ENCODE data around the gene HOXC10. TPM values are rescaled to one million over a fixed set of nuclear protein-coding genes. Genes with fewer than 3 reads are reported as not detected.

Gene HOXC10
- total RNA-seq (2014; rRNA removed; shearing (Covaris generic)), result 1.7 TPM in 1 of 2 replicates, not detected in the other

DNA sequence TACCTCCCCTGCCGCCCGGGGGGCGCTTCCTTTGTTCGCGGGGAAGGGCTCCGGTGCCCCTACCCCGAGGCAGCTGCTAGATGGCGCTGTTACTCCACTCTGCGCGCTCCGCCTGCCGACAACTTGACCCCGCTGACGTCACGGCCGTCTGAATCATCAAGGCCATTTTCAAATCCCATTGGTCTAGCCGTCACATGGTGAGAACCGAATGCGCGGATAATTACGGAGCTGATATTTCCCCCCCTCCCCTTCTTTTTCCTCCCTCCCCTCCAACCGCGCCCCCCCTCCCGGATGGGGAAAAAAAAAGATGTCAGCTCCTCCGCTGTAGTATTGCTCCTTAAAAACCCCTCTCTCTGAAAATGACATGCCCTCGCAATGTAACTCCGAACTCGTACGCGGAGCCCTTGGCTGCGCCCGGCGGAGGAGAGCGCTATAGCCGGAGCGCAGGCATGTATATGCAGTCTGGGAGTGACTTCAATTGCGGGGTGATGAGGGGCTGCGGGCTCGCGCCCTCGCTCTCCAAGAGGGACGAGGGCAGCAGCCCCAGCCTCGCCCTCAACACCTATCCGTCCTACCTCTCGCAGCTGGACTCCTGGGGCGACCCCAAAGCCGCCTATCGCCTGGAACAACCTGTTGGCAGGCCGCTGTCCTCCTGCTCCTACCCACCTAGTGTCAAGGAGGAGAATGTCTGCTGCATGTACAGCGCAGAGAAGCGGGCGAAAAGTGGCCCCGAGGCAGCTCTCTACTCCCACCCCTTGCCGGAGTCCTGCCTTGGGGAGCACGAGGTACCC lies at the start of gene HOXC10:
TSS of gene HOXC10 (plus strand) at position 246 of the 791 bp plus-strand sequence. CDS start at position 360, 114 bp downstream.
- DNase-seq (ENCODE audit: low spot score), result peak; percentile 61

DNA sequence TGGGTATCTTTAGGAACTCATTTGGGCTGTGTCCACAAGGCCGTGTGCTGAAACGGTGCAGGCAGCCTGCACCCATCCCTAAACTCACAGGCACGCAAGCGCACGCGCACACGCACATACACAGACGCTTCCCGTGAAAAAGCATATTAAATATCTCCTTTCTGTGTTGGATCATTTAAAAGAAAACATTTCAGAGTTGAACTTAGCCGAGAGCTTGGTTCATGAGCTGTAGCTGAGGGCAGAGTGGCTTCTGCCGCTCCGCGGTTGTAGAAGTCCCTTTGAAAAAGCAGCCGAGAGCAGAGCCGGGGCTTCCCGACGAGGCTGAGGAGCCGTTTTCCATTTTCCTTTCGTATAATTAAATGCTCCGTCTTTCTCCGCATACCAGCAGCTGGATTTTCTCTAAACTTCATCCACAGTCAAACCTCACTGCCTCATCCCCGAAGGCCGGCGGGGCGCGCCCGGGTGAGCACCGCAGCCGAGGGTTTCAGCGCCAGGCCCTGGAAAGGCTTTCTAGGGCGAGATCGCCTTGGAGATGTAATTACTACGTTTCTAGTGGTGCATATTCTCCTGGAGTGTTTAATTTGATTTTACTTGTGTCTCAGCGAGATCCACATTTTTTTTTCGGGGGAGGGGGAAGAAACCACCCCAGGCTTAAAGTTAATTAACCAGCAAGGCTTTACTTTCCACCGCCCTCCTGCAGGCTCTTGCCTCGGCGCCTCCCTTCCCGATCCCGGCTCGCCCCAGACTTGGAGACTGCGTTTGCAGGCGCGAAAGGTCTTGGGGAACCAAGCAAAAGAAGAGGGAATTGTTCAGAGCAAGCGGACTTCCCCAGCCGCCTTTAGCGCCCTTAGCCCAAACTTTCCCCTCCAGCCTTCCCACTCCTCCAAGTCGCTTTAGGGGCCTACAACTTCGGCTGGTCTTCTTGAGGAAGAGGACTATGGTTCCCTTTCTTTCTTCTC lies 49.3 kb upstream of the HOXC10 start:
- DNase-seq (ENCODE audit: low spot score), result no peak

DNA sequence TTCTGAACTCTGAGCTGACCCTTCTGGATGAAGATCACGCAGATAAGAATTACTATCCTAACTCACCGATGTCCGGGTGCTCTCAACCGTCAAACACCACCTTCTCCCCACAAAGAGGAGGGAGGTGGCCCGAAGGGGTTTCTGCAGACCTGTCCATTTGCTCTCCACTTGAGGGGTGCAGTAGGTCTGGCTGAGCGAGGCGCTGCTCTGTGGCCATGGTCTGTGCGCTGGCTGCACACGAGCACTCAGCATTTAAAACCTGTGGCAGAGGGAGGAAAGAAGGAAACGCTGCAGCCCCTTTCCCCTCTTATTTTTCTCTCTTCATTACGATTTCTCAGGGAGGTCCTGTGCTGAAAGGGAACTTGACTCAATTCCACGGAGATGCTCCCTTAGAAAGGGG lies 47.8 kb upstream of the HOXC10 start:
- DNase-seq (ENCODE audit: low spot score), result no peak

DNA sequence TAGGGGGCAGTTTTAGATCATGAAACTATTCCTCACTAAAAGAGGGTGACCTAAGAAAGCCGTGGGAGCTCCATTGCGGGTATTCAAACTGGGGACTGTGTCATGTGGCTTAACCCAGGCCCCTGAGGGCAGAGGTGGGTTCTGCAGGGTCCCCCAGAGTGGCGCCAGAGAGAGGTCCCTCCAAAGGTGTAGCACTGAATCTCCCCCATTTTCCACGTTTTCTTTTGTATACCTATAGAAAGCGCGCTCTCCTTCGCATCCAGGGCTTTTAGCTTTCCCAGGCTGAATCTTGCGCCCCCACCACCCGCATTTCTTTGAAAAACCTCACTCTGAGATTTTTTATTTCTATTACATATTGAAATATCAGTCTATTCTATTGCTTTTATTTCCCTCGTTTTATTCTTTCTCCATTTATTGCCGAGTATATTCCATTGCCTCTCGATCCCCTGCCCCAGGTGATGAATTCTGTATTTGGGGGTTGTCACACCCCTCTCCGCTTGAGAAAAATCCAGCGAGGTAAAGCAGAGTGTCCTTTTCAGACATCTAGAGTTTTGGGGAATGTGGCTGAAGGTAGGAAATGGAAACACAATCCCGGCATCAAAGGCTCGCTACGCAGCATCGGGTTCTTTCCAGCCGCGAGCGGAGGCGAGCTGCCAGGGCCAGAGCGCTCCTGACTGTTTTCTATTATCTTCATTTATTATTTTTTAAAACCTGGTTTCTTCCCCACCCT lies 47.2 kb upstream of the HOXC10 start:
- no peak for DNase-seq (ENCODE audit: low spot score)

DNA sequence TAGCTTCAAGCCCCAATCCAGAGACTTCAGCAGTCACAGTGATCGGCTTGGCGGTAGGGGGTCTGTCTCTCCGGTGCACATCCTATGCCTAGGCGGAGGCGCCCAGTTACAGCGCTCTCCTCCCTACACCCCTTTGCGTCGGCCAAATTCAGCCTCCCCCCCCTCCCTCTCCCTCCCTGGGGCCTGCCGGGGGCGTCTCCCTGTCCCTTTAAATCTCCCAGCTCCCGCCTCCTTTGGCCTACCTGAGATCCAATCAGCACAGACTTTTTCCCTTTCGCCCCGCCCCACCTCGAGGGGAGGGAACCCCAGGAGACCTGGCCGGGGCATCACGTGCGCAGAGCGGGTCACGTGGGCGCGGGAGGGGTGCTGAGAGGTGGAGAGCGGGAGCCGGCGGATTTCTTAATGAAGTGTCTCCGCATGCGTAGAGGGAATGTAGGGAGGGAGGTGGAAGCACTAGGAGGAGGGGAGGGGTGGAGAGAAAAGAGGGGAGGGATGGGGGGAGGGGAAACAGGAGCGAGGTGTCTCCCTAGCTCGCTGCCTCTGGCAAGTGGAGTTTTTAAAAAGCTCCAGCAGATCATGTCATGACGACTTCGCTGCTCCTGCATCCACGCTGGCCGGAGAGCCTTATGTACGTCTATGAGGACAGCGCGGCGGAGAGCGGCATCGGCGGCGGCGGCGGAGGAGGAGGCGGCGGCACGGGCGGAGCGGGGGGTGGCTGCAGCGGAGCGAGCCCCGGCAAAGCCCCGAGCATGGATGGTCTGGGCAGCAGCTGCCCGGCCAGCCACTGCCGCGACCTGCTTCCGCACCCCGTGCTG lies 46.4 kb upstream of the HOXC10 start, which contains the start of gene HOXC13:
TSS of gene HOXC13 (plus strand) at position 506 of the 815 bp plus-strand sequence. CDS start at position 582, 76 bp downstream.
- peak; percentile 87 for DNase-seq (ENCODE audit: low spot score)

DNA sequence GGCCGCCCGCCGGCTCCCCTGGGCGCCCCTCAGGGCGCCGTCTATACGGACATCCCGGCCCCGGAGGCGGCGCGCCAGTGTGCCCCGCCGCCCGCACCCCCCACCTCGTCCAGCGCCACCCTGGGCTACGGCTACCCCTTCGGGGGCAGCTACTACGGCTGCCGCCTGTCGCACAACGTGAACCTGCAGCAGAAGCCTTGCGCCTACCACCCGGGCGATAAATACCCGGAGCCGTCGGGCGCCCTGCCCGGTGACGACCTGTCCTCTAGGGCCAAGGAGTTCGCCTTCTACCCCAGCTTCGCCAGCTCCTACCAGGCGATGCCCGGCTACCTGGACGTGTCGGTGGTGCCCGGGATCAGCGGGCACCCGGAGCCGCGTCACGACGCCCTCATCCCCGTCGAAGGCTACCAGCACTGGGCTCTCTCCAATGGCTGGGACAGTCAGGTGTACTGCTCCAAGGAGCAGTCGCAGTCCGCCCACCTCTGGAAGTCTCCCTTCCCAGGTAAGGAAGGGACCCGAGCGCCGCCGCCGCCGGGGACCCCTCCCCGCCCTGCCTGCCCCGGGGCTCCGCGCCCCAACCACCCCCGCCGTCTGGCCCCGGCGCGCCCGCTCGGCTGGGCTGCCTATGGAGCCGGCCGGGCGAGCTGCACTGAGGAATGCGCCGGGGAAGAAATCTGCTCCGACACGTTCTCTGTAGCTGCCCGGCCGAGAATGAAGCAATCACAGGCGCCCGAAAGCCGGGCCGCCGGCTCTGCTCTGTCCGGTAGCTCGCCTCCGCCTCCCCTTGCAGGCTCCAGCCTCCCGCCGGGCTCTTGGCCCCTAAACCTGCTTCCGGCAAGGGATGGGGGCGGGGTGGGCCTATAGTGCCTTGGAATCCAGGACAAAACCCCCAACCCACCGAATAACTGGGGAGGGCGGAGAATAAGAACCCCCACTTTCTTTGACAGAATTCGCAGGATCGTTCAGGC lies 45.5 kb upstream of the HOXC10 start:
- DNase-seq (ENCODE audit: low spot score), result no peak

DNA sequence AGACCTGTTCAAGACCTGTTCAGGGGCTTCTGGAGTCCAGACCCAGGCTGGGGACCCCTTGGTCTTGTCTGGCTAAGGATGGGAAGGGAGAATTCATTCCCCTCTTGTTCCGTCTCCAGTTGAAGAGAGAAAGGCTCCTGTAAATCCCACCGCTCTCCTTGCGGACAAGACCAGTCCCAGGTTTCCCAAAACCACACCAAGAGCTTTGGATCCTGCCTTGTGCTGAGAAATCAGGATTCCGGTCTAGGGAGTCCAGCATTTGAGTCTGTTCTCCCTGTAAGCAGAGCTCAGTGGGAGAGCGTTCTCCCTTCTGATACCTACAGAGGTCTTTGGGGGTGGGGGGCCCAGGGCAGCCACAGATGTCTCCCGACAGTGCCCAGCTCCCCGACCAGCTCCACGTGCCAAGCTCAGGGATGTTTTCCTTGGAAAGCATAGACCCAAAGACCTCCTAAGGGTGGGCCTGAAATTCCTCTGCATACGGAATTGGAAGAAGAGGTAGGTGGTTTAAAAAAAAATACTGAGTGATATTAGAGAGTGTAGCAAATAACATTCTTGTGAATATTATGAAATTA lies 44.4 kb upstream of the HOXC10 start:
- no peak for DNase-seq (ENCODE audit: low spot score)

DNA sequence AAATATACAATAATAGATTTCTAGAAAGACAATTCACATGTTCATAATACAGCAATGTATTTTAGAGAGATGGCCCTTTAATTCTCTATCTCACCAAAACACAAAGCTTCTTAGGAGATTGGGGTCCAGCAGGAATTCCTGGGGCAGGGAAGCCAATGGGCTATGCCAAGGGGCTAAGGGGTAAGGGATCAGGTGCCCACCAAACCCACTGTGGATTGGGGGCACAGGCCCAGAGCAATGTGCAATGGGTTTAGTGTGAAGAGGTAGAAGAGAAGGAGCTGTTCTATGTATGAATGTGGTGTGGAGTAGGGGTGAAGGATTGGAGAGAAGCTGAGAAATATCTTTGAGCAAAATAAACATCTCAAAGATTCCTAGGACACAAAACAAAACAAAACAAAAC lies 43.8 kb upstream of the HOXC10 start:
- no peak for DNase-seq (ENCODE audit: low spot score)

DNA sequence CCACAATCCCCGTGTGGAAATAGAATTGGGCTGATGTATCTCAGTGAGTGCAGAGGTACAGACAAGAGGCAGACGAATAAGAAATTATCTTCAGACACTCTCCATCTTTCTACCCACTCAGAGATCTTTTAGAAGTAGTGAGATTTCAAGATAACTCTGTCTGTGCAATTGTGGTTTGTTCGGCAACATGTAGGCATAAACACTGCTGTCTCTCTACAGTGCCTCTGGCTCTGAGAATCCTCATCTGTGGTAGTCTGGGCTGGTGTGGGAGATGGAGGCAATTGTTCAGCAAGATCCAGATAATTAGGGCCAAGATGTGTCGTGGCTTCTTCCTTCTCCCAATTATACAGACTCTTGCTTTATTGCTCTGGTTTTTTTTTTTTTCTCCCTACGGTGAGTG lies 43.2 kb upstream of the HOXC10 start:
- no peak for DNase-seq (ENCODE audit: low spot score)

DNA sequence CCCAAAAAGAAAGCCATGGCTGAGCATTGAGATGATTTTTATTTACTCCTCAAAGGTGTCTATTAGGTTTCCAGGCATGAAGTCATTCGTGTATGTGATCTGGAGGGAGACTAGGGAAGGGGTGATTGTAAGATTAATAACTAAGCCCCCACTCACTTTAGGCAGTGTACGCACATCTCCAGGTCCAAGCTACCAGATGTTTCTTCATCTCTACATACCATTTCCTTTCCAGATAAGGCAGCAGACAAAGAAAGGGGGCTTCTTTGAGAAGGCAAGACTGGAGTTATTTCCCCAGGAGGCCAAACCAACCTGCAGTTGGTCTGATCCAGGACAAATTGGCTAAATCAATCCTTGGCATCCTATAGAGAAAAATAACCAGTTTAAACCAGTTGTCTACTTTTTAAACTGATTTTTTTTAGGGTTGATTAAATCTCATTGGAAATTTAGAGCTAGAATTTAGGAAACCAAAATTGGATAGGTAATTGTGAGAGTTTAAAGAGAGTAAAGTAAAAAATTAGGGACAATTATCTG lies 42.4 kb upstream of the HOXC10 start:
- DNase-seq (ENCODE audit: low spot score), result no peak

DNA sequence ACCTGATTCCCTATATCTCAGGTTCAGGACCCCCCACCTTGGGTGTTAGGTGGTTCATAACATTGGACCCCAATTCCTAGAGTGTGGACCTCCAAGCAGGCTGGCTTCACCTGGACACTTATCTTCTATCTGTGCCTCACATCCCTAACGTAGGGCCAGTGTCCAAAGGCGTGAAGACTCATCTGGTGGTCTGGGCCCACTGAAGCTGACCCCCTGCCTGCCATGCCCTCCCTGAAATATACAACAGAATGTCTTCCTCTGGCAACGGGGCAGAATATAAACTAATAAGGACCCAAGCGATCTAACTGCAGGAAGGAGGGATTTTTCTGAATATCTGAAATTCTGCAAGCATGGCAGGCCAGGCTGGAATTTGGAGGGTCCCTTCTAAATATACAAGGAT lies 40.7 kb upstream of the HOXC10 start:
- DNase-seq (ENCODE audit: low spot score), result no peak

DNA sequence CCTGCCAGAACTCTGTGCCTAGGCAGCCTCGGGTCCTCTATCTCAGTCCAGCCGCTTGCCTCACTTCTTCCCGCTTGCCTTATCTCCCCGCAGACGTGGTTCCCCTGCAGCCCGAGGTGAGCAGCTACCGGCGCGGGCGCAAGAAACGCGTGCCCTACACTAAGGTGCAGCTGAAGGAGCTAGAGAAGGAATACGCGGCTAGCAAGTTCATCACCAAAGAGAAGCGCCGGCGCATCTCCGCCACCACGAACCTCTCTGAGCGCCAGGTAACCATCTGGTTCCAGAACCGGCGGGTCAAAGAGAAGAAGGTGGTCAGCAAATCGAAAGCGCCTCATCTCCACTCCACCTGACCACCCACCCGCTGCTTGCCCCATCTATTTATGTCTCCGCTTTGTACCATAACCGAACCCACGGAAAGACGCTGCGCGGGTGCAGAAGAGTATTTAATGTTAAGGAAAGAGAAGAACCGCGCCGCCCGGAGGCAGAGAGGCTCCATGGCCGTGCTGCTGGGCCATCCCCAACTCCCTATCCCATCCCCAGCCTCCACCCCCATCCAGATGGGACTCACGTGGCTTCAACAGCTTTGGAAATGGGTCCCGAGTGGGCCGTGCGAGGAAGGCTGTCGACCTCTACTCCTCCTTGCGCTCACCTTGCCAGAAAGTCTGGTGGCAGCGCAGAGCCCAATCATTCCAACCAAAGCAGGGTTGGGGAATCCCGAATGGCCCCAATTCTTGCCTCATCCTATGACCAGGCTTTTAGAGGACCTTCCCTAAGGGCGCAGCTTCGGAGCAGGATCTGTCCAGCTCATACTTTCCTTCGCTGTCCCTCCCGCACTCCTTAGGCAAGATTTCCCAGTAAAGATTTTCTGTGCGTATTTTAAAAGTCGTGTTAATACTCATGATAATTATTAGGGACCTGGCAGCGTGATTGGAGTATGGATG lies 39.8 kb upstream of the HOXC10 start:
- no peak for DNase-seq (ENCODE audit: low spot score)

DNA sequence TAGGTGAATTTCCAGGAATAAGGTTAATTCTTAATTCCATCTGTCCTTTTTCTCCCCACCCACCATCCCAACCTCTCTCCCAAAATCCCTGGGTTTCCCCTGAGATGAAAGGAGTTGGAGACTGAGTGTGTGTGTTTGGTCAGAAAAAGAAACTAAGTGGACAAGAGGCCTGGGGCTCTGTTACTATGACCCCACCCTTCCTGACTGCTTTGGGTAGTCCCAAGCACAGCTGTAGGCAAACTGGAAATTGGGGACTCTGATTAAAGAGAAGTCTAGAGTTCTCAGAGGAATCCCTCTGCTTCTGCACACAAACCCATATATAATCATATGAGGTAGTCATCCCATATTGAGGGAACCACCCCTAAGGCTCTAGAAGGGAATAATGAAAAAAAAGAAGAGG lies 37.2 kb upstream of the HOXC10 start:
- no peak for DNase-seq (ENCODE audit: low spot score)

DNA sequence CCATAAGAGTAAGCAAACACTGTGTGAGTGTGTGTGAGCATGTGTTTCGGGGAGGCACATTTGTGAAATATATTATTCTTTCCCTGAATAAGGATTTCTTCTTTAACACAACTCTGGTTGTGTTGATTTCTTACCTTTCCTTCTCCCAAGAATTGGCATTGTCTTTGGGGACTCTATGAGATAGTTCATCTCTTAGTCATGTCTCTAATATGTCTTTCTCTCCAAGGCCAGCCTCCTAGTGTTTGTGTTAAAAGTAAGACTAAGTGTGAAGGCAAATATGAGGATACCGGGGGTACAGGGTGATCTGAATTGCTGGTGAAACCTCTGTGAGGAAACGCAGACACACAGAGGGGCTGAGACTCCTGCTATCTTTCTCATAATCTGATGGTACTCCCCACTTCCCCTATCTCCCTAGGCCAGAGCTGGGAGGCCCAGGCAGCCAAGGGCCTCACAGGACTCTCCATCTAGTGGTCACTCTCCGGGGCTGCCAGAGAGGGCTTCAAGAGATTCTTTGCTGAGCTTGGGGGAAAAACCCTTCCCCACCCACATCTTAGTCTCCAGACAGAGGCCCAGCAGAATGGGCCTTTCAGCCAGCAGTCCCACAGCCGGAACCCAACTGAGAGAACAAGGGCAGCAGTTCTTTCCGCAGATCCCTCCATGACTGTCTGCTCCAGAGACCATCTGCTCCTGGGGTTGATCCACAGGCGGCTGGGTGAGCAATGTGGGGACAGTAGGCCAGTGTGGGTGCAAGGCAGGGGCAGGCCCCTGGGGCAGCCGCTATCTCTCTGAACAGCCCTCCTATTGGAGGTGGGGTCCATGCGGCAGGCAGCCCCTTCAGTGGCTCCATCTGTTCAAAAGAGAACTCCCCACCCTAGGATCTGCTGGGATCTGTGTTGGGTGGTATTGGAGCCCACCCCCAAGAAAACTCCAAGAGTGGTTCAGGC lies 36.0 kb upstream of the HOXC10 start:
- peak; percentile 25 for DNase-seq (ENCODE audit: low spot score)

DNA sequence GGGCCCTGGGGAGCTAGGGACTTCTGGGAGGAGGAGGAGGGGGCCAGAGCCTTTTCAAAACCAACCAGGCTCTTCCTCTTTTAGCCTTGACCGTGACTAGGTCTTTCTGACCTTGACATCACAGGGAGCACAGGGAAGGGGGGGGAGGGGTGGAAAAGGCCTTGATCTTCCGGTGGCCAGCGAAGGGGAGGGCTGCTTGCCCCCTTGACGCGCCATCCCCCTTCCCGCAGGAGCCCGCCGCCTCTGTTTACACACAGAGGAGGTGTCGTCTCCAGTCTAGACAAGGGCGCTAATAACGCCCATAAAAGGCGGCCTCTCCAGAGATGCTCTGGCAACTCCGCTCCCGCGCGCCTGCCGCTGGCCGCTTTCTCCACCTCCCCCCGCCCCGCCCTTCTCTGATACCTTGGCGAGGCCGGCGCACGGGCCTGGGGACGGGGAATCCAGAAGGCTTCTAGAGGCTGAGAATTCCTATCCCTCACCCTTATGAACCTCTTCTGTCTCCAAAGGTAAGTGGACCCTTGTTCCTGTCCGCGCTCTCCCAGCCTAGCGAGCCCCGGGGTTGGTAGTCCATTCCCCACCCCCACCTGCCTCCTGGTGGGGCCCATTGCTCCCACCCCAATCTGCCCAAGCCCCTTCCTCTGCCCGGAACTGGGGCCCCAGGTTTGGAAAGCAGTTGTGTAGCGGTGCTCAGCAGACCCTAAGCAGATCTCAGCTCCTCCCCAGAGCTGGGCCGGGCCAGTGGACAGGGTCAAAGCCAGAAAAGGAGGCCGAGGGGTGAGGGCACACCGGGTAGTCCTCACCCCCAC lies 35.1 kb upstream of the HOXC10 start:
- DNase-seq (ENCODE audit: low spot score), result peak; percentile 31

DNA sequence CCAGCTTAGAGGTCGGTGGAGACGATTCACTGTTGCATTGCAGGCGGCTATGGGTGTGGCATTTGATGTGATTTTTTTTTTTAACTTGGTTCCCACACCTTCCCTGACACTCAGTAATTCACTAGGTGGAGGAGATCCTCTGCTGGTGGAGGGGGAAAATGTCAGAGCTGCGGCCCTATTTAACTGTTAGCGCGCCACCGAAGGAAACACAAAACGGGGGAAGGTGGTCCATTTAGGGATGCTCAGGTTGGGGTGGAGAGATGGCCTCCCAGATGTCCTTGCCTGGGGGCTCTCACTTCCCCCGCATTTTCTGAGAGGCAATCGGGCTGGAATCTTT lies 34.5 kb upstream of the HOXC10 start:
- DNase-seq (ENCODE audit: low spot score), result no peak
